WTC11 (cell line): ENCODE measurements around the gene TCF12. TPM values are rescaled to one million over a fixed set of nuclear protein-coding genes. Genes with fewer than 3 reads are reported as not detected.

Experiments used
- ATAC-seq: fragments of 200-7000 bp; cut with Tn5 transposase; 2 replicates; pipeline ENCODE4 v1.10.0; 2021; ENCODE audit warnings: mild to moderate bottlenecking, moderate library complexity
- CTCF ChIA-PET: fragments of 300-600 bp; sonication (Branson Sonifier 250); formaldehyde crosslinking; loops from one replicate; lab custom pipeline; 2021; ENCODE audit warnings: antibody characterized with exemption; lab: Charles Lee
- POLR2A ChIA-PET: fragments of 350-600 bp; sonication (Branson Sonifier 250); formaldehyde crosslinking; loops from one replicate; lab custom pipeline; 2021; ENCODE audit warnings: antibody characterized with exemption; lab: Charles Lee
- DNase-seq: peaks from one replicate; pipeline ENCODE4 v3.0.0; 2021; ENCODE audit warnings: low spot score
- H3K27ac Mint-ChIP-seq: 2 replicates; pipeline ENCODE4 v1.8.0; 2021; ENCODE audit warnings: mixed read lengths
- H3K27me3 Mint-ChIP-seq: 2 replicates; pipeline ENCODE4 v1.8.0; 2021; ENCODE audit warnings: low read depth, mild to moderate bottlenecking, moderate library complexity, mixed read lengths
- H3K36me3 Mint-ChIP-seq: 2 replicates; pipeline ENCODE4 v1.8.0; 2021; ENCODE audit warnings: mixed read lengths
- H3K4me1 Mint-ChIP-seq: 2 replicates; pipeline ENCODE4 v1.8.0; 2022; ENCODE audit warnings: mixed read lengths
- H3K4me3 Mint-ChIP-seq: 2 replicates; pipeline ENCODE4 v1.8.0; 2021; ENCODE audit warnings: mild to moderate bottlenecking, moderate library complexity, mixed read lengths
- H3K9me3 Mint-ChIP-seq: 2 replicates; pipeline ENCODE4 v1.8.0; 2021; ENCODE audit warnings: mixed read lengths
- ATF1 ChIP-seq: sonication (generic); formaldehyde crosslinking; IDR thresholded peaks from 2 replicates; pipeline ENCODE4 v1.8.1; 2023; ENCODE audit warnings: mild to moderate bottlenecking, moderate library complexity, missing genetic modification reagents
- ATF2 ChIP-seq: sonication (generic); formaldehyde crosslinking; IDR thresholded peaks from 2 replicates; pipeline ENCODE4 v1.8.1; 2022; ENCODE audit warnings: low read depth, missing genetic modification reagents, borderline replicate concordance
- ATF3 ChIP-seq: sonication (generic); formaldehyde crosslinking; conservative IDR thresholded peaks from 2 replicates; pipeline ENCODE4 v1.8.1; 2022; ENCODE audit warnings: mild to moderate bottlenecking, missing genetic modification reagents
- E2F4 ChIP-seq: sonication (generic); formaldehyde crosslinking; IDR thresholded peaks from 2 replicates; pipeline ENCODE4 v1.8.1; 2022; ENCODE audit warnings: low read depth, mild to moderate bottlenecking, moderate library complexity, missing genetic modification reagents, borderline replicate concordance
- E2F5 ChIP-seq: sonication (generic); formaldehyde crosslinking; IDR thresholded peaks from 2 replicates; pipeline ENCODE4 v1.8.1; 2022; ENCODE audit warnings: mild to moderate bottlenecking, moderate library complexity, missing genetic modification reagents
- FOXK1 ChIP-seq: sonication (generic); formaldehyde crosslinking; IDR thresholded peaks from 2 replicates; pipeline ENCODE4 v1.8.0; 2022; ENCODE audit warnings: mild to moderate bottlenecking, moderate library complexity, missing genetic modification reagents
- MLX ChIP-seq: sonication (generic); formaldehyde crosslinking; IDR thresholded peaks from 2 replicates; pipeline ENCODE4 v1.8.1; 2023; ENCODE audit warnings: mild to moderate bottlenecking, missing genetic modification reagents, moderate library complexity
- MYBL2 ChIP-seq: sonication (generic); formaldehyde crosslinking; IDR thresholded peaks from 2 replicates; pipeline ENCODE4 v1.8.1; 2023; ENCODE audit warnings: mild to moderate bottlenecking, moderate library complexity, missing genetic modification reagents
- NFATC4 ChIP-seq: fragments of 250-450 bp; sonication (Bioruptor Pico); IDR thresholded peaks from 2 replicates; pipeline ENCODE4 v1.9.0; 2021; ENCODE audit warnings: mild to moderate bottlenecking
- NR1H2 ChIP-seq: sonication (generic); formaldehyde crosslinking; IDR thresholded peaks from 2 replicates; pipeline ENCODE4 v1.9.0; 2021; ENCODE audit warnings: mild to moderate bottlenecking, moderate library complexity, missing genetic modification reagents
- PRDM15 ChIP-seq: sonication (generic); formaldehyde crosslinking; IDR thresholded peaks from 2 replicates; pipeline ENCODE4 v1.8.0; 2022; ENCODE audit warnings: missing genetic modification reagents
- PREB ChIP-seq: sonication (generic); formaldehyde crosslinking; IDR thresholded peaks from 2 replicates; pipeline ENCODE4 v1.8.1; 2022; ENCODE audit warnings: mild to moderate bottlenecking, missing genetic modification reagents, moderate library complexity, borderline replicate concordance
- RORB ChIP-seq: fragments of 250-450 bp; sonication (Bioruptor Pico); IDR thresholded peaks from 2 replicates; pipeline ENCODE4 v1.9.0; 2021; ENCODE audit warnings: mild to moderate bottlenecking
- TCF7 ChIP-seq: sonication (generic); formaldehyde crosslinking; IDR thresholded peaks from 2 replicates; pipeline ENCODE4 v1.8.0; 2022; ENCODE audit warnings: mild to moderate bottlenecking, low read depth, missing genetic modification reagents, moderate library complexity
- USF2 ChIP-seq: sonication (generic); formaldehyde crosslinking; IDR thresholded peaks from 2 replicates; pipeline ENCODE4 v1.8.1; 2023; ENCODE audit warnings: mild to moderate bottlenecking, missing genetic modification reagents, moderate library complexity
- ZBTB21 ChIP-seq: sonication (generic); formaldehyde crosslinking; IDR thresholded peaks from 2 replicates; pipeline ENCODE4 v1.8.1; 2023; ENCODE audit warnings: mild to moderate bottlenecking, missing genetic modification reagents, borderline replicate concordance
- ZNF121 ChIP-seq: sonication (generic); formaldehyde crosslinking; IDR thresholded peaks from 2 replicates; pipeline ENCODE4 v1.8.0; 2023; ENCODE audit warnings: missing genetic modification reagents
- ZNF219 ChIP-seq: sonication (generic); formaldehyde crosslinking; IDR thresholded peaks from 2 replicates; pipeline ENCODE4 v1.8.0; 2023; ENCODE audit warnings: missing genetic modification reagents, mild to moderate bottlenecking, borderline replicate concordance
- ZNF423 ChIP-seq: fragments of 250-450 bp; sonication (Bioruptor Pico); IDR thresholded peaks from 2 replicates; pipeline ENCODE4 v2.1.2; 2022; ENCODE audit warnings: mild to moderate bottlenecking, moderate library complexity
- ZNF532 ChIP-seq: fragments of 250-450 bp; sonication (Bioruptor Pico); IDR thresholded peaks from 2 replicates; pipeline ENCODE4 v1.9.0; 2021; ENCODE audit warnings: mild to moderate bottlenecking, borderline replicate concordance
- total RNA-seq: library from RNA; stranded (reverse); gene quantifications from 3 replicates; pipeline ENCODE4 v1.2.3, GENCODE V29; 2021

The TCF12 gene
- total RNA-seq, 1 experiment from 2014 or later = 73.2 TPM

GRCh38 chr15:56879502-56879901, 38.9 kb upstream of the TCF12 start:
- ChIA-PET POLR2A (no interaction called here), CTCF (no interaction called here)
- no peak overlapping the region; the same call in 1 of the 2 replicates for H3K27ac Mint-ChIP-seq

GRCh38 chr15:56883088-56883487, 35.4 kb upstream of the TCF12 start:
- Mint-ChIP-seq H3K9me3 (no peaks in the 10 kb centered on the region), H3K27ac (no peak overlapping the region)
- TF ChIP-seq ZNF532 (CRISPR knock-in tag) = no peak
- no peak for TF ChIP-seq TCF7
- no peak for TF ChIP-seq E2F4 (CRISPR knock-in tag)
- no peak for TF ChIP-seq RORB (CRISPR knock-in tag)
- TF ChIP-seq ZBTB21 (CRISPR knock-in tag) = no peak
- no peak for TF ChIP-seq MLX
- no peak for TF ChIP-seq ZNF219 (CRISPR knock-in tag)
- TF ChIP-seq NFATC4 (CRISPR knock-in tag) = no peak
- TF ChIP-seq USF2 (CRISPR knock-in tag) = no peak
- no peak for TF ChIP-seq PRDM15 (CRISPR knock-in tag)
- no peak for TF ChIP-seq E2F5
- no peak for TF ChIP-seq FOXK1 (CRISPR knock-in tag)
- no peak for TF ChIP-seq MYBL2

More at GRCh38 chr15:56879502-56879901, 38.9 kb upstream of the TCF12 start:
- TF ChIP-seq ZNF121 (CRISPR knock-in tag) (no peak), ATF3 (no peak), PREB (no peak), ATF1 (CRISPR knock-in tag) (no peak), ATF2 (CRISPR knock-in tag) (no peak), ZNF423 (CRISPR knock-in tag) (no peak), NR1H2 (CRISPR knock-in tag) (no peak)
- TF ChIP-seq, all 79 proteins: peak for 0
- no peaks in the 10 kb centered on the region for H3K4me1 Mint-ChIP-seq
- H3K27me3 Mint-ChIP-seq = no peaks in the 10 kb centered on the region
- H3K4me3 Mint-ChIP-seq = no peak overlapping the region
- no peaks in the 10 kb centered on the region for H3K9me3 Mint-ChIP-seq
- DNase-seq (no peak), ATAC-seq (no peak)
- no peaks in the 10 kb centered on the region for H3K36me3 Mint-ChIP-seq

More at GRCh38 chr15:56883088-56883487, 35.4 kb upstream of the TCF12 start:
- DNase-seq (no peak), ATAC-seq (no peak)
- H3K27me3 Mint-ChIP-seq = no peaks in the 10 kb centered on the region
- H3K4me3 Mint-ChIP-seq = no peak overlapping the region
- no peaks in the 10 kb centered on the region for H3K36me3 Mint-ChIP-seq
- H3K4me1 Mint-ChIP-seq = peaks cover 13% of the 10 kb centered on the region
- POLR2A ChIA-PET = no interaction called here
- CTCF ChIA-PET = no interaction called here
